SU-DHL-6 (cell line): ENCODE measurements around the gene MIOS.

Source experiments
- H2AFZ ChIP-seq: fragments of 200-600 bp; sonication (generic); 2 replicates; pipeline ENCODE4 v1.6.1; 2014; ENCODE audit warnings: low read depth, mild to moderate bottlenecking, moderate library complexity, mixed read lengths, antibody characterized with exemption, low read length; ENCODE audit not compliant: severe bottlenecking
- H3F3A ChIP-seq: fragments of 200-600 bp; shearing (Covaris generic); 2 replicates; pipeline ENCODE4 v1.6.0; 2016; ENCODE audit warnings: antibody characterized with exemption, mild to moderate bottlenecking; ENCODE audit not compliant: insufficient read depth
- H3K27ac ChIP-seq: fragments of 200-600 bp; sonication (generic); 2 replicates; pipeline ENCODE4 v1.5.1; 2016; ENCODE audit warnings: low read depth, mild to moderate bottlenecking, low read length, moderate library complexity, mixed read lengths
- H3K27me3 ChIP-seq: fragments of 200-600 bp; sonication (generic), shearing (Covaris generic); 2 replicates; pipeline ENCODE4 v1.6.0; 2014; ENCODE audit warnings: mild to moderate bottlenecking, low read length
- H3K36me3 ChIP-seq: fragments of 200-600 bp; sonication (generic); 2 replicates; pipeline ENCODE4 v1.6.1; 2014; ENCODE audit warnings: mild to moderate bottlenecking, low read length, mixed read lengths
- H3K4me2 ChIP-seq: fragments of 300-600, 200-600 bp; shearing (Covaris generic), sonication (generic); 2 replicates; pipeline ENCODE4 v1.6.0; 2014; ENCODE audit warnings: low read length, low read depth, mild to moderate bottlenecking; ENCODE audit not compliant: poor library complexity, severe bottlenecking
- H3K4me3 ChIP-seq: fragments of 200-600 bp; sonication (generic); 2 replicates; pipeline ENCODE4 v1.5.1; 2014; ENCODE audit warnings: antibody characterized with exemption, low read length, mild to moderate bottlenecking, mixed read lengths; ENCODE audit not compliant: insufficient read depth, poor library complexity, severe bottlenecking
- H3K79me2 ChIP-seq: fragments of 200-600 bp; sonication (generic); 2 replicates; pipeline ENCODE4 v1.6.1; 2014; ENCODE audit warnings: mild to moderate bottlenecking, low read length, moderate library complexity; ENCODE audit not compliant: insufficient read depth
- H3K9ac ChIP-seq: fragments of 200-600 bp; sonication (generic); 2 replicates; pipeline ENCODE4 v1.7.0; 2014; ENCODE audit warnings: mild to moderate bottlenecking, low read length
- H3K9me2 ChIP-seq: fragments of 200-600 bp; sonication (generic); replicated peaks from 2 replicates; pipeline ENCODE4 v1.6.1; 2014; ENCODE audit warnings: low read length; ENCODE audit not compliant: insufficient read depth
- H3K9me3 ChIP-seq: fragments of 200-600 bp; sonication (generic); 2 replicates; pipeline ENCODE4 v1.6.1; 2014; ENCODE audit warnings: low read length, mixed read lengths; ENCODE audit not compliant: insufficient read depth
- H4K20me1 ChIP-seq: fragments of 200-600 bp; sonication (generic); 2 replicates; pipeline ENCODE4 v1.6.1; 2014; ENCODE audit warnings: low read depth, mild to moderate bottlenecking, antibody characterized with exemption, low read length, moderate library complexity, mixed read lengths
- EZH2phosphoT487 ChIP-seq: fragments of 200-600 bp; sonication (generic), shearing (Covaris generic); conservative IDR thresholded peaks from 2 replicates; pipeline ENCODE4 v1.6.1; 2018; ENCODE audit warnings: mild to moderate bottlenecking, antibody characterized with exemption, low read length, moderate library complexity, mixed read lengths
- TF ChIP-seq, protein P1 (sequence below): fragments of 200-600 bp; sonication (generic); IDR thresholded peaks from one replicate; pipeline ENCODE4 v1.5.1; 2017; ENCODE audit warnings: antibody characterized with exemption, mild to moderate bottlenecking, low read length, moderate library complexity; ENCODE audit not compliant: insufficient read depth, poor library complexity, severe bottlenecking

MIOS gene

DNA sequence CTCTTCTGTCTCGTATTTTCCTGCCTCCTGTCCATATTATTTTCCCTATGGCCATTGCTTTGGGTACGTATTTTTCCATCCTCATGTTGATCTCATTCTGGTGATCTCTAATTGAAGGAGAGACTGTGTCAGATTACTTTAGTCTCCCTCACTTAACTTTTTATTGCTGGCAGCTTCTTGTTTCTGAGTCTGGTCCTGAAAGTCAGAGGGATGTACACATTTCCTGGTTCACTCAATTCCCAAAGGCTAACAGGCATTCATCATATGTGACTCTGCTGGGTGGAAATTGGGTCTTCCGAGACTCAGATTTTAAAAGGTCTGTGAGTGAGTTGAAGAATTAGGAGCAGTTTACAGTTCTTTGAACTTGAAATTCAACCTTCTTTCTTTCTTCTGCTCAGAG lies 84.8 kb downstream of the MIOS start:
- Histone ChIP-seq H2AFZ (no peak overlapping the region), H3K9ac (no peak overlapping the region)
- TF ChIP-seq EZH2phosphoT487: no peak
- TF ChIP-seq, protein P1, sequence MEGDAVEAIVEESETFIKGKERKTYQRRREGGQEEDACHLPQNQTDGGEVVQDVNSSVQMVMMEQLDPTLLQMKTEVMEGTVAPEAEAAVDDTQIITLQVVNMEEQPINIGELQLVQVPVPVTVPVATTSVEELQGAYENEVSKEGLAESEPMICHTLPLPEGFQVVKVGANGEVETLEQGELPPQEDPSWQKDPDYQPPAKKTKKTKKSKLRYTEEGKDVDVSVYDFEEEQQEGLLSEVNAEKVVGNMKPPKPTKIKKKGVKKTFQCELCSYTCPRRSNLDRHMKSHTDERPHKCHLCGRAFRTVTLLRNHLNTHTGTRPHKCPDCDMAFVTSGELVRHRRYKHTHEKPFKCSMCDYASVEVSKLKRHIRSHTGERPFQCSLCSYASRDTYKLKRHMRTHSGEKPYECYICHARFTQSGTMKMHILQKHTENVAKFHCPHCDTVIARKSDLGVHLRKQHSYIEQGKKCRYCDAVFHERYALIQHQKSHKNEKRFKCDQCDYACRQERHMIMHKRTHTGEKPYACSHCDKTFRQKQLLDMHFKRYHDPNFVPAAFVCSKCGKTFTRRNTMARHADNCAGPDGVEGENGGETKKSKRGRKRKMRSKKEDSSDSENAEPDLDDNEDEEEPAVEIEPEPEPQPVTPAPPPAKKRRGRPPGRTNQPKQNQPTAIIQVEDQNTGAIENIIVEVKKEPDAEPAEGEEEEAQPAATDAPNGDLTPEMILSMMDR: no peak

DNA sequence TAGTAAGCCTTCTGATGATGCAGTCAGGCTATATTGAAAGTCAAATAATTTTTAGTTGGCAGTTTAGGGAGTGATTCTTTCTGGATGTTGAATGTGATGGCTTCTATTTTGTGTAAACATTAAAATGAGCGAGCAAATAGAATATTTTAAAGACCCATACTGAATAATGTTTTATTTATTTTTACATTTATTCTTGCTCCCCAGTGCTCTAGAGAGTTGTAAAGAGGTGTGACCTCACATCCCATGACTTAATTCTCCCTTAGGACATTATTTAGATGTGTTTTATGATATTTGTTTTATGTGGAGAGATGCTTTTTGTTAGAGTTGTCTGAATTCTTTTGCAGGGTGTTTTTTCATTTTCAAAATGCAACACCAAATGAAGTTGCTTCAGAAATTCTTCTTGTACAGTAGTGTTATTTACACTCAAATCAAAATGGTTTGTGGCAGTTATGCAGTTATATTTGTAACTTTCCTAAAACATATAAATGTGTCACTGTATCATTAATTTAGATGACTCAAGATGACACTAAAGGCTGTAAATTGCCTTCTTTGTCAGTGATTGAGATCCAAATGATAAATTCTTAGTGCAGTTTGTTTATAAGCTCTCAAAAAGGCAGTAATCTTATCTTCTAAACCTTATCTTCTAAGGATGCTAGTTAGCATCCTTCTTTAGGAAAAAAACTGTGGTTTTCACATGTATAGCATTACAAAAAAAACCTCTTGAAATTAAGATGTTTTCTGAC lies 86.3 kb downstream of the MIOS start:
- H4K20me1 ChIP-seq: no peaks in the 10 kb centered on the region
- H3K27ac ChIP-seq: no peak overlapping the region
- H3K4me2 ChIP-seq: no peak overlapping the region
- H3K36me3 ChIP-seq: no peaks in the 10 kb centered on the region
- H3K9me2 ChIP-seq: no peaks in the 10 kb centered on the region
- H3K79me2 ChIP-seq: peaks cover 43% of the 10 kb centered on the region
- no peak overlapping the region for H3K9ac ChIP-seq
- no peak overlapping the region for H3K4me3 ChIP-seq
- no peak overlapping the region for H2AFZ ChIP-seq
- no peaks in the 10 kb centered on the region for H3F3A ChIP-seq
- H3K27me3 ChIP-seq: no peaks in the 10 kb centered on the region
- TF ChIP-seq, protein P1: no peak
- TF ChIP-seq EZH2phosphoT487: no peak
- H3K9me3 ChIP-seq: no peaks in the 10 kb centered on the region

More for the DNA sequence above, 84.8 kb downstream of the MIOS start:
- Histone ChIP-seq H4K20me1 (no peaks in the 10 kb centered on the region), H3K27me3 (no peaks in the 10 kb centered on the region), H3K4me3 (no peak overlapping the region), H3K79me2 (peaks cover 56% of the 10 kb centered on the region), H3K4me2 (no peak overlapping the region), H3K9me2 (no peaks in the 10 kb centered on the region), H3F3A (no peaks in the 10 kb centered on the region), H3K9me3 (no peaks in the 10 kb centered on the region), H3K36me3 (no peaks in the 10 kb centered on the region), H3K27ac (no peak overlapping the region)

DNA sequence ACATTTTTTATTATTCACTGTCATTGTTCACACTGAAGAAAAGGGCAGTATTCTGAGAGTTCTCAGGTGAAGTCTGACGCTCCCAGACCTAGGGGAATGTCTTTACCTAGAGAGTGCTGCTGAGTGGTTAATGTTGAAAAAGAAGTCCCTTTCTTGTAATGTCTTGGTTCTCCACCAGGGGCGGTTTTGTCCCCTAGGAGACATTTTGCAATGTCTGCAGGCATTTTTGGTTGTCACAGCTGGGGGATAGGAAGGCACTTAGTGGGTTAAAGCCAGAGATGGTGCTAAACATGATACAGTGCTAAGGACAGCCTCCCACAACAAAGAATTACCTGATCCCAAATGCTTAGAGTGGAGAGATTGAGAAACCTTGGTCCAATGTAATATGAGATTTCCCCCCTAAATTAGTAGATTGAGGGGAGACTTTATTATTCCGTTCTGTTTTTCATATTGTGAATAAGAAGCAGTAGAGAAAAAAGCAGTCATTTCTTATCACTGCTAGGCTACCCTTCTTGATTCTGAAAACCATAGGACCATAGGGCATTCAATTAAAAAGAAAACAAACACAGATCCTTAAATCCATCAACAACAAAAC lies 87.0 kb downstream of the MIOS start:
- no peak overlapping the region for H3K4me2 ChIP-seq
- no peaks in the 10 kb centered on the region for H3K27me3 ChIP-seq
- H3K9me2 ChIP-seq: no peaks in the 10 kb centered on the region
- H3K79me2 ChIP-seq: peaks cover 36% of the 10 kb centered on the region
- no peak overlapping the region for H2AFZ ChIP-seq
- no peaks in the 10 kb centered on the region for H4K20me1 ChIP-seq
- no peak for TF ChIP-seq EZH2phosphoT487
- TF ChIP-seq, protein P1: peak; percentile 73
- no peaks in the 10 kb centered on the region for H3K9me3 ChIP-seq
- no peak overlapping the region for H3K9ac ChIP-seq
- no peak overlapping the region for H3K4me3 ChIP-seq
- no peaks in the 10 kb centered on the region for H3K36me3 ChIP-seq
- H3K27ac ChIP-seq: no peak overlapping the region
- no peaks in the 10 kb centered on the region for H3F3A ChIP-seq
